ENCODE measurements around the gene PGAP6.

PGAP6 gene

GRCh38 chr16:361872-362701 is 19.7 kb downstream of the PGAP6 start:
- TF ChIP-seq, protein P1, sequence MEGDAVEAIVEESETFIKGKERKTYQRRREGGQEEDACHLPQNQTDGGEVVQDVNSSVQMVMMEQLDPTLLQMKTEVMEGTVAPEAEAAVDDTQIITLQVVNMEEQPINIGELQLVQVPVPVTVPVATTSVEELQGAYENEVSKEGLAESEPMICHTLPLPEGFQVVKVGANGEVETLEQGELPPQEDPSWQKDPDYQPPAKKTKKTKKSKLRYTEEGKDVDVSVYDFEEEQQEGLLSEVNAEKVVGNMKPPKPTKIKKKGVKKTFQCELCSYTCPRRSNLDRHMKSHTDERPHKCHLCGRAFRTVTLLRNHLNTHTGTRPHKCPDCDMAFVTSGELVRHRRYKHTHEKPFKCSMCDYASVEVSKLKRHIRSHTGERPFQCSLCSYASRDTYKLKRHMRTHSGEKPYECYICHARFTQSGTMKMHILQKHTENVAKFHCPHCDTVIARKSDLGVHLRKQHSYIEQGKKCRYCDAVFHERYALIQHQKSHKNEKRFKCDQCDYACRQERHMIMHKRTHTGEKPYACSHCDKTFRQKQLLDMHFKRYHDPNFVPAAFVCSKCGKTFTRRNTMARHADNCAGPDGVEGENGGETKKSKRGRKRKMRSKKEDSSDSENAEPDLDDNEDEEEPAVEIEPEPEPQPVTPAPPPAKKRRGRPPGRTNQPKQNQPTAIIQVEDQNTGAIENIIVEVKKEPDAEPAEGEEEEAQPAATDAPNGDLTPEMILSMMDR (IDR thresholded peaks at IDR 0.05; ENCODE audit: insufficient read depth, low read length, poor library complexity, severe bottlenecking) = peak; percentile 96
- H3K4me3 ChIP-seq (replicated peaks; ENCODE audit: low read depth, low read length) = no peak overlapping the region
- peak; percentile 66 for DNase-seq (ENCODE audit: extremely low read depth, insufficient read length)
- H3K27me3 ChIP-seq (replicated peaks; ENCODE audit: control insufficient read depth, insufficient read depth, low read length) = no peaks in the 10 kb centered on the region
- H3K36me3 ChIP-seq (ENCODE audit: control insufficient read depth, insufficient read depth, low read length) = peaks cover 2% of the 10 kb centered on the region; the same call in 1 of the 2 replicates

DNA sequence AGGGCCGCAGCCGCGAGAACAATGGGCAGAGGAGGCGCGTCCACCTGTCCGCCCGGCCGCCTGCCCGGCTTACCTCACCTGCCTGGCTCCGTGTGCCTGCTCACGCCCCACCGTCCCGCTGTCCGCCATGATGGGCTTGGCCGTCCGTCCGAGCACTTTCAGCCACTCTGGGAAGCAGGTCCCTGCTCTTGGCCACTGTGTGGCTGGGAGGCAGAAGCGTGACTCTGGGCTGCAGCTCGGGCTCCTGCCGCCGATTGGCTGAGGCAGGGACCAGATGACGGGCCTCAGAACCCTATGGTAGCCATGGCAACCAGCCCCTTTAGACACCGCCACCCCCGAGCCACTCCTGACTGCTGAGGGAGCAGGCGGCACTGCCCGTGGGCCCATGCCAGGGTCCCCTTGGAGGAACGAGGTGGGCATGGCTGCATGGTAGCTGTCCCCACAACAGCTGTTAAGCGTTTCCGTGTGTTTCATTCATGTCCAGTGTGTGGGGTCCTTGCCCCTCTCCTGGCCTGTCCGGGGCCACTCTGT is 20.4 kb downstream of the PGAP6 start:
- Histone ChIP-seq H3K36me3 (ENCODE audit: control insufficient read depth, insufficient read depth, low read length) (peaks cover under 1% of the 10 kb centered on the region; the same call in 1 of the 2 replicates), H3K4me3 (replicated peaks; ENCODE audit: low read depth, low read length) (no peak overlapping the region), H3K27me3 (replicated peaks; ENCODE audit: control insufficient read depth, insufficient read depth, low read length) (no peaks in the 10 kb centered on the region)
- TF ChIP-seq, protein P1 (IDR thresholded peaks at IDR 0.05; ENCODE audit: insufficient read depth, low read length, poor library complexity, severe bottlenecking) = no peak
- DNase-seq (ENCODE audit: extremely low read depth, insufficient read length) = peak; percentile 19

DNA sequence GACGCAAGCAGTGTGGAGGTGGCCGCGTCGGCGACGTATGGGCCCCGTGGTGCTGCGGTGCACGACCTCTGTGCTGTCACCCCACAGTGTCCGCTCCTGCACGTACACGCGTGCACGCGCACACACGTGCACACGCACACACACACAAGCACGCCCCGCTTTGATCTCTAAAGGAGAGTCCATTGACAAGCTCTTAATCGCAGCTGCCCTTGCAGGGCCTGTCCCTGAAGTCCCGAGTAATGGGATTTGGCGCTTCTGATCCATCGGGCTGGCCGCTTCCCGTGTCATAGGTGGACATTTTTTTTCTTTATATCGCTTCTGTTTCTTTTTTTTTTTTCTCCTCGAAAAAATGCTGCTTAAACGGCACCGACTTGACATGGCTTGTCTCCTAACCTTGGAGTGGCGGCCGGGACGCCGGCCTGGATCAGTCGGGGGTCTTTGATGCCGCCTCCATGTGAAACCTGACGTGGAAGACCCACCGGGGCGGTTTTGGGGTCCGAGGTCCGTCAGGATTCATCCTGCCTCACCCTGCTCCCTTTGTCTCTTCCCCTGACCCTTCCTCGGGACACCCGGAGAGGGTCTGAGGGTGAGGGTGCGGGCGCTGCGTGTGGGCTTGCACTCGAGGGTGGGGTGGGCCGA is 21.0 kb downstream of the PGAP6 start:
- TF ChIP-seq, protein P1 (IDR thresholded peaks at IDR 0.05; ENCODE audit: insufficient read depth, low read length, poor library complexity, severe bottlenecking) = no peak
- peak; percentile 7 for DNase-seq (ENCODE audit: extremely low read depth, insufficient read length)
- Histone ChIP-seq H3K36me3 (ENCODE audit: control insufficient read depth, insufficient read depth, low read length) (no peaks in the 10 kb centered on the region), H3K27me3 (replicated peaks; ENCODE audit: control insufficient read depth, insufficient read depth, low read length) (no peaks in the 10 kb centered on the region), H3K4me3 (replicated peaks; ENCODE audit: low read depth, low read length) (no peak overlapping the region)

DNA sequence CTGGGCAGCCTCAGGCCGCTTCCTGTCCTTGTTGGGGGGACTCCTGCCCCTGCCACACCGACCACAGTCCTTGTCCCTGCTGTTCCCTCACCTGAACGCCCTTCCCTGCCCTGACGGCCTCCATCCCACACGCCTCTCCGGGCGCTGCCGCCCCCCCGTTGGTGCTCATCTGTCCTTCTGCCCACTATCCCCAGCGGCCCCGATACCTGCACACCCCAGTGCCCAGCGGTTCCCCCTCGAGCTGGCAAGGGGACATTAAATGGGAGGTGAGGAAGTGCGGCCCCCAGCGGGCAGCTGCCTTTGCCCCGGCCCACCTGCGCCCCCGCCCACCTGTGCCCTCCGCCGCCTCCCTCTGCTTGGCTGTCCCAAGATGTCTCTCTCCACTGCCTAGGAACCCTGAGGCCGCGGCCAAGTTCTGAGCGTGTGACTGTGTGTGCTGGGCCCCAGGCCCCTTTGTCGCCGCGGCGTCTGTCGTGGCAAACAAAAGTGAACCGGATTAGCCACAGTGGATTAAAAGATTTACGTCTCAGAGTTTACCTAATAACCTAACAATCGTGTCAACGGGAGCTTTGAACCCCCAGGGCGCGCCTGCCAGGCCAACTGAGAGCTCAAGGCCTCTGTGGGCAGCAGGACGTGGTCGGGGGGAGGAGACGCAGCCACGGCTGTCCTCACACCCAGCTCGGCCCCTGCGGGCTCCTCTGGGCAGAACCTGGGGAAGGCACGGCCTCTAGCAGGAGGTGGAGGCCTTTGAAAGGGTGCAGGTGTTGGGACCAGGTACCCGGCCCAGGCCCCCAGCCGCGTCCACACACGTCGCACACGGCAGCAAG is 21.7 kb downstream of the PGAP6 start:
- DNase-seq (ENCODE audit: extremely low read depth, insufficient read length) = peak; percentile 18
- Histone ChIP-seq H3K36me3 (ENCODE audit: control insufficient read depth, insufficient read depth, low read length) (no peaks in the 10 kb centered on the region), H3K4me3 (replicated peaks; ENCODE audit: low read depth, low read length) (no peak overlapping the region), H3K27me3 (replicated peaks; ENCODE audit: control insufficient read depth, insufficient read depth, low read length) (no peaks in the 10 kb centered on the region)
- TF ChIP-seq, protein P1 (IDR thresholded peaks at IDR 0.05; ENCODE audit: insufficient read depth, low read length, poor library complexity, severe bottlenecking) = no peak

DNA sequence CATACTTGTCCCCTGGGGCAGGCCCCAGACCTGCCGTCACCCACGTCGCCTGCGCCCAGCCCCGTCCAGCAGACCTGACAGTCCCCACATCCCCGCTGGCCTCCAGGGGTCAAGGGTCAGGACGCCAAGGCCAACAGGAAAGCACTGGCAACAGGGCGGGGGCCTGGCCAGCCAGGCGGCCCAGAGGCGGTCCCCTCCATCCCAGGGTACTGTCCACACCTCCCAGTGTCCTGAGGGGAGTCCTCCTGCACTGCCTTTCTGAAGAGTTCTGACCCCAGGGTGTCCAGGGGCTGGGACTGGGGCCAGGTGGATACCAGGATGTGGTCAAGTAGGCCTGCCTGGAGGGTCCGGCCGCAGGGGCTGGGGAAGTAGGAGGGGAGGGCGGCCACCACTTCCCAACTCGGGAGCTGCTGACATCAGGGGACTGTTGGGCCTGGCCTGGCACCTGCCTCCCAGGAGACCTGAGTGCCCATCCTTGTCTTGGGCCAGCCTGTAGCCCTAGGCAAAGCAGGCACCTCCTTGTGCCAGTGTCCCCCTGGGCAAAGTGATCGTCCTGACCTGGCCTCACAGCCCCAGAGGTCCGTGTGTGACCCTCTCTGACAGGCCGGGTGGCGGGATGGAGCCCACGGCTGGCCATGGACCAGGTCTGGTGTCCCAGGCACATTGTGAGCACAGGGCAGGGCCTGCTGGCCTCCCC is 22.6 kb downstream of the PGAP6 start:
- Histone ChIP-seq H3K4me3 (replicated peaks; ENCODE audit: low read depth, low read length) (no peak overlapping the region), H3K36me3 (ENCODE audit: control insufficient read depth, insufficient read depth, low read length) (no peaks in the 10 kb centered on the region), H3K27me3 (replicated peaks; ENCODE audit: control insufficient read depth, insufficient read depth, low read length) (no peaks in the 10 kb centered on the region)
- TF ChIP-seq, protein P1 (IDR thresholded peaks at IDR 0.05; ENCODE audit: insufficient read depth, low read length, poor library complexity, severe bottlenecking) = no peak
- DNase-seq (ENCODE audit: extremely low read depth, insufficient read length) = peak; percentile 8
